Left lung (tissue), 10 donors: Measurements from ENCODE around the gene ALDH6A1. TPM values are rescaled to one million over a fixed set of nuclear protein-coding genes. Genes with fewer than 3 reads are reported as not detected.
A peak's percentile ranks its signal among the peaks of the same experiment; 100 is the strongest.
"Not testable (repeated sequence)": the region's sequence is repeated elsewhere in the genome, so short reads cannot be mapped to it uniquely, and the experiment has no call there.

Experiments
- ATAC-seq: fragments of 200-7000 bp; cut with Tn5 transposase; one replicate; pipeline ENCODE4 v1.9.1; 2020; ENCODE audit warnings: moderate library complexity
- DNase-seq, 4 donors: peaks; one replicate each; pipeline ENCODE4 v3.0.0-alpha.2; 2013 to 2020
- H3K27ac ChIP-seq, 2 donors: fragments of 200-600 bp; sonication (generic) in 1 of 2; one replicate each; pipeline versions ENCODE4 v1.5.0 to v1.8.0; 2020 to 2021
- H3K27me3 ChIP-seq, 2 donors: fragments of 200-600 bp; sonication (generic) in 1 of 2; one replicate each; pipeline versions ENCODE4 v1.5.0 to v1.8.0; 2020 to 2021
- H3K36me3 ChIP-seq, 2 donors: fragments of 200-600 bp; sonication (generic) in 1 of 2; one replicate each; pipeline versions ENCODE4 v1.5.0 to v1.8.0; 2020 to 2021
- H3K4me1 ChIP-seq, 2 donors: fragments of 200-600 bp; one replicate each; pipeline ENCODE4 v1.8.0; 2021
- H3K4me3 ChIP-seq, 2 donors: fragments of 200-600 bp; sonication (generic) in 1 of 2; one replicate each; pipeline versions ENCODE4 v1.5.0 to v1.8.0; 2020 to 2021; ENCODE audit warnings: mild to moderate bottlenecking in 1 of 2
- H3K9me3 ChIP-seq, 2 donors: fragments of 200-600 bp; sonication (generic) in 1 of 2; one replicate each; pipeline versions ENCODE4 v1.5.0 to v1.8.0; 2020 to 2021
- intact Hi-C, 2 donors: fragments of 100-400 bp; cut with DNase I; formaldehyde crosslinking; loops; one replicate each; pipeline versions ENCODE4 v1.11.2 to v1.14.2; 2022
- polyA plus RNA-seq, 6 donors: library from polyadenylated mRNA; unstranded; fragments of 120-200 nt; gene quantifications; one replicate each; pipeline ENCODE4 v1.2.1, GENCODE V29; 2013; ENCODE audit not compliant: insufficient read length in 6 of 6
- total RNA-seq, 2 donors: library from RNA; stranded (reverse); fragmentation: NEBNext Ultra II Directional; extraction: Animal tissue kit (Norgen Biotek cat#: 25700); gene quantifications; one replicate each; pipeline ENCODE4 v1.2.1, GENCODE V29; 2021
- TF ChIP-seq, protein P1 (sequence below), 2 donors: fragments of 200-600 bp; sonication (generic) in 1 of 2; IDR thresholded peaks; one replicate each; pipeline versions ENCODE4 v1.5.0 to v1.8.0; 2021; ENCODE audit warnings: antibody characterized with exemption in 2 of 2
- donor health status: DM: no; HTN: yes; CAD: no.
- donor health status: DM: no; HTN: no; CAD: no.

ALDH6A1 gene
- total and polyA plus RNA-seq, 8 donors, result 23.0 to 62.4 (median 29.0) TPM

DNA sequence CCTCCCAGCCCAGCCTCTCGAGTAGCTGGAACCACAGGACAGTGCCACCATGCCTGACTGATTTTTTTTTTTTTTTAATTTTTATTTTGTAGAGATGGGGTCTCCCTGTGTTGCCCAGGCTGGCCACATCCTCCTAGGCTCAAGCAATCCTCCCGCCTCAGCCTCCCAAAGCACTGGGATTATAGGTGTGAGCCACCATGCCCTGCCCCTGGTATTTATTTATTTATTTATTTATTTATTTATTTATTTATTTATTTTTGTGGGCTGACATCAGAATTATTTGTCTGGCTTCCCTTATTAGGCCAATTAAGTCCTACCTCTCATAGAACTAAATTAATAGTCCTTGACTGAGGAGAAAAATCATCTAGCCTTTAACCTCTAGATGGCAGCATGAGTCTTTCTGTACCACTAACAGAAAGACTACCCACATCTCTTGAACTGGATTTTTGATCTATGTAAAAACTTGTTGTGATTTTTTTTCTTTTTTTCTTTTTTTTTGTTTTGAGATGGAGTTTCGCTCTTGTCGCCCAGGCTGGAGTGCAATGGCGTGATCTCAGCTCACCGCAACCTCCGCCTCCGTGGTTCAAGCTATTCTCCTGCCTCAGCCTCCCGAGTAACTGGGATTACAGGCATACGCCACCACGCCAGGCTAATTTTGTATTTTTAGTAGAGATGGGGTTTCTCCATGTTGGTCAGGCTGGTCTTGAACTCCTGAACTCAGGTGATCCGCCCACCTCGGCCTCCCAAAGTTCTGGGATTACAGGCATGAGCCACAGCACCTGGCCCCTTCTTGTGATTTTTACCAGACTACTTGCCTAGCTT, 27.4 kb upstream of the ALDH6A1 start:
- H3K9me3 ChIP-seq, H3K27ac ChIP-seq, H3K4me3 ChIP-seq, intact Hi-C loops, H3K4me1 ChIP-seq, H3K27me3 ChIP-seq: not testable (repeated sequence)
- TF ChIP-seq, protein P1, sequence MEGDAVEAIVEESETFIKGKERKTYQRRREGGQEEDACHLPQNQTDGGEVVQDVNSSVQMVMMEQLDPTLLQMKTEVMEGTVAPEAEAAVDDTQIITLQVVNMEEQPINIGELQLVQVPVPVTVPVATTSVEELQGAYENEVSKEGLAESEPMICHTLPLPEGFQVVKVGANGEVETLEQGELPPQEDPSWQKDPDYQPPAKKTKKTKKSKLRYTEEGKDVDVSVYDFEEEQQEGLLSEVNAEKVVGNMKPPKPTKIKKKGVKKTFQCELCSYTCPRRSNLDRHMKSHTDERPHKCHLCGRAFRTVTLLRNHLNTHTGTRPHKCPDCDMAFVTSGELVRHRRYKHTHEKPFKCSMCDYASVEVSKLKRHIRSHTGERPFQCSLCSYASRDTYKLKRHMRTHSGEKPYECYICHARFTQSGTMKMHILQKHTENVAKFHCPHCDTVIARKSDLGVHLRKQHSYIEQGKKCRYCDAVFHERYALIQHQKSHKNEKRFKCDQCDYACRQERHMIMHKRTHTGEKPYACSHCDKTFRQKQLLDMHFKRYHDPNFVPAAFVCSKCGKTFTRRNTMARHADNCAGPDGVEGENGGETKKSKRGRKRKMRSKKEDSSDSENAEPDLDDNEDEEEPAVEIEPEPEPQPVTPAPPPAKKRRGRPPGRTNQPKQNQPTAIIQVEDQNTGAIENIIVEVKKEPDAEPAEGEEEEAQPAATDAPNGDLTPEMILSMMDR (IDR thresholded peaks at IDR 0.05), result peak; percentile 16 to 36
- peaks cover 0 to 16% of the 10 kb centered on the region in 2 donors for H3K36me3 ChIP-seq
- ATAC-seq (peak; percentile 94), DNase-seq (peak in 2 of 4 donors; percentile 22 to 55)

DNA sequence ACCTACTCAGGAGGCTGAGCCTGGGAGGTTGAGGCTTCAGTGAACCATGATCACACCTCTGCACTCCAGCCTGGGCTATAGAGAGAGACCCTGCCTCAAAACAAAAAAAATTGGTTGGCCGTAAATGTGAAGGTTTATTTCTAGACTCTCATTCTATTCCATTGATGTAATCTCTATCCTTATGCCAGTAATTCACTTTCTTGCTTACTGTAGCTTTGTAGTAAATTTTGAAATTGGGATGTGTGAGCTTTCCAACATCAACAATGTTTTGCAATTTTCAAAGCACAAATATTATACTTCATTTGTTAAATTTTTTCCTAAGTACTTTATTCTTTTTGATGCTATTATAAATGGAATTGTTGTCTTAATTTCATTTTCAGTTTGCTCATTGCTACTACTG, 25.1 kb upstream of the ALDH6A1 start:
- TF ChIP-seq, protein P1 (IDR thresholded peaks at IDR 0.05), result no peak
- Histone ChIP-seq H3K36me3 (peaks cover 0 to 30% of the 10 kb centered on the region in 2 donors), H3K27me3 (no peaks in the 10 kb centered on the region), H3K4me1 (no peaks in the 10 kb centered on the region), H3K4me3 (no peak overlapping the region), H3K9me3 (no peaks in the 10 kb centered on the region), H3K27ac (no peak overlapping the region)
- no peak for ATAC-seq
- DNase-seq, result no peak
- intact Hi-C loops, result loop anchor here in 1 of 2 donors (5.0 kb wide), 1 partner anchor 148 kb away; no protein-coding TSS in a partner anchor

DNA sequence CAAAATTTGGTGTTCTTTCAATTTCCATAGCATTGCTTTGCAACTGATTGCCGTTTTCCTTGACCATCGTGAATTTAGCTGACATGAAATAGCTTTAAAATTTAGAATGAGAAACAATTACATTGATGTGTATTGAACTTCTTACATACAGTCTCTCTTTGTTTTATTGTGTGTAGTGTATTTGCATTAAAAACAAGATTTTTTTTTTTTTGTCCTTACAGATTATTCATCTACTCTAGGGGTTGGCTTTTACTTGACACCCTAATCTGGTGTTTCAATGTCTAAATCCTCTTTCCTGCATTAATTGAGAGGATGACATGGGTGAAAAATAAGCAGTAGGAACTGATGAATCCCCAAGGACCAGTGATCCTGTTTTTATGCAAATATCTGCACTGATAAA, 21.1 kb upstream of the ALDH6A1 start:
- Histone ChIP-seq H3K9me3 (no peaks in the 10 kb centered on the region), H3K4me1 (no peaks in the 10 kb centered on the region), H3K4me3 (no peak overlapping the region), H3K36me3 (peaks cover 0 to 51% of the 10 kb centered on the region in 2 donors), H3K27me3 (no peaks in the 10 kb centered on the region), H3K27ac (no peak overlapping the region)
- TF ChIP-seq, protein P1 (IDR thresholded peaks at IDR 0.05), result no peak
- ATAC-seq (no peak), DNase-seq (no peak)
- intact Hi-C loops, result loop anchor here in 1 of 2 donors (5.0 kb wide), 1 partner anchor 152 kb away; no protein-coding TSS in a partner anchor

DNA sequence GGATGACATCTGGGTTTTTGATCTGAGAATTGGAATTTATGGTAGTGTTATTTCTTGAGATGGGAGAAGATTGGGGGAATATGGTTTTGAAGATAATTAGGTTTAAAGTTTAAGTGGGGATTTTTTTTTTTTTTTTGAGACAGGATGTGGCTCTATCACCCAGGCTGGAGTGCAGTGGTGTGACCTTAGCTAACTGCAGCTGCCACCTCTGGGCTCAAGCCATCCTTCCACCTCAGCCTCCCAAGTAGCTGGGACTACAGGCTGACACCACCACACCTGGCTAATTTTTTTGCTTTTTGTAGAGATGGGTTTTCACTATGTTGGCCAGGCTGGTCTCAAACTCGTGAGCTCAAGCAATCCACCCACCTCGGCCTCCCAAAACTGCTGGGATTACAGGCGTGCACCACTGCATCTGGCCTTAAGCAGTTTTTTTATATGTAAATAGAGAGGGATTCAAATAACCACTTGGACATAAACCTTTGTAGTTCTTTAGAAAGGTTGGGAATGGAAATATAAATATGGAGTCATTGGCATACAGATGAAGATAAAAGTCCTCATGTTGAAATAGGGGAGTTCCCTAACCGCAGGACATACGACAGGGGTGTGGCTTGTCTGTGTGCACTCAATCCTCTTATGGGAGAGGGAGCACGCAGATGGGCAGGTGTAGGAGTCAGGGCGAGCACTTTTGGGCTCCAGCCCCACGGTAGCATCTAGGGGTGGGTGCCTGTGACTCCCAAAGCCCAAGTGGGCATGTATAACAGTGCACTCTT, 5.2 kb upstream of the ALDH6A1 start:
- intact Hi-C loops, result no loop called here
- Histone ChIP-seq H3K4me3 (no peak overlapping the region), H3K27me3 (no peaks in the 10 kb centered on the region), H3K27ac (no peak overlapping the region), H3K9me3 (no peaks in the 10 kb centered on the region), H3K36me3 (peaks cover 0 to 36% of the 10 kb centered on the region in 2 donors), H3K4me1 (peaks cover 0 to 15% of the 10 kb centered on the region in 2 donors)
- DNase-seq, result no peak
- no peak for ATAC-seq
- TF ChIP-seq, protein P1 (IDR thresholded peaks at IDR 0.05), result no peak

DNA sequence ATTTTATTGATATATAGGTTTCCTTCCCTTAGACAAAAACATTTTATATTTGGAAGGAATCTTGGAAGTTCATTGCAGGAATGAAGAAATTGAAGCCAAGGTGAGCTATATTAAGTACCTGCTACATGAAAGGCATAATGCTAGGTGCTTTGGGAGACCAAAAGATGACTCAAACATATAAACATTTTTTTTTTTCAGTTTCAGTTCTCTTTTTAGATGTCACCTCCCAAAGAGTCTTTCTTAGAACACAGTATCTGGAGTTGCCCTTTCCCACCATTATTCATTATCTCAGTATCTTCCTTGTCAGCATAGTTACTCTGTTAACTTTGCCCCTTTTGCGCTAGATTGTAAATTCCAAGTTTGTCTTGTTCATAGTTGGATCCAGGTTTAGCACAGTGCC, 1.6 kb upstream of the ALDH6A1 start:
- Histone ChIP-seq H3K9me3 (no peaks in the 10 kb centered on the region), H3K4me1 (peaks cover 5 to 33% of the 10 kb centered on the region in 2 donors), H3K27me3 (no peaks in the 10 kb centered on the region), H3K4me3 (peak overlapping the region; percentile 78 to 87), H3K36me3 (peaks cover 0 to 2% of the 10 kb centered on the region in 2 donors), H3K27ac (no peak overlapping the region)
- no peak for DNase-seq
- no peak for ATAC-seq
- TF ChIP-seq, protein P1 (IDR thresholded peaks at IDR 0.05), result no peak
- intact Hi-C loops, result no loop called here
